Lower leg skin (tissue), 3 donors: ENCODE data around the gene CCBE1.

Source experiments
- CTCF ChIP-seq, 3 donors: fragments of 450-650 bp; IDR thresholded peaks; one replicate each; pipeline ENCODE4 v1.5.1; 2016; ENCODE audit warnings: antibody characterized with exemption in 3 of 3, mild to moderate bottlenecking in 3 of 3, moderate library complexity in 2 of 3
- POLR2A ChIP-seq, 2 donors: fragments of 450-650 bp; IDR thresholded peaks; one replicate each; pipeline ENCODE4 v1.6.1; 2016 to 2017; ENCODE audit warnings: antibody characterized with exemption in 2 of 2, mild to moderate bottlenecking in 1 of 2, moderate library complexity in 1 of 2

DNA sequence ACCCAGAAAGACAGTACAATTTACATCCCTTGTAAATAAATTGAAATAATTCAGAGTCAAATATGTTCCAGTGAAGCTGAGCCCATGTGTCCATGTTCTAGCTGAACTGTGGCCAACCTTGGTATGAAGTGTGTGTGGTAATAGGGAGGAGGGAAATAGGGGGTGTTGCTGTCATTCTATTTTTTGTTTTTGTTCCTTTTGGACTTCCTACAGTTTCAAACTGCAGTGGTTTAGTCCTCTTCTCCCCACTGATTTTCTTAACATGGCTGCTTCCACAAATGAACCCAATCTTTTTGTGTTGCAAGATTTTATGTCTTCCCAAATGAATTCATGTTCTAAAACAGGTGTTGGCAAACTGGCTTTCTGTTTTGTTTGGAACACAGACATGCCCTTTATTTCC is 156.9 kb downstream of the CCBE1 start:
- TF ChIP-seq CTCF (IDR thresholded peaks at IDR 0.05) (no peak), POLR2A (IDR thresholded peaks at IDR 0.05) (no peak)
